ENCODE data around the gene LGI4. TPM values are rescaled to one million over a fixed set of nuclear protein-coding genes. Genes with fewer than 3 reads are reported as not detected.
A peak's percentile ranks its signal among the peaks of the same experiment; 100 is the strongest.

LGI4 gene
- total RNA-seq, 1 experiment from 2014 or later = 0.32 TPM

- no peak overlapping the region for H3K4me2 ChIP-seq (ENCODE audit: low read length)
- H3K9ac ChIP-seq (ENCODE audit: low read length) = no peak overlapping the region
- intact Hi-C loops (cut with micrococcal nuclease) = no loop called here
Observed at GRCh38 chr19:35143818-35144217, 9.0 kb upstream of the LGI4 start.

GRCh38 chr19:35143231-35143715, 8.4 kb upstream of the LGI4 start, which contains the start of gene FXYD7:
TSS of gene FXYD7 (plus strand) at chr19:35143255. CDS start at chr19:35143334, 79 bp downstream.
- peak within 1 kb of the TSS; percentile 46 for H3K9ac ChIP-seq (ENCODE audit: low read length)
- H3K79me2 ChIP-seq (ENCODE audit: insufficient read depth, low read length) = no peaks in the 10 kb centered on the region
- no peaks in the 10 kb centered on the region for H3K36me3 ChIP-seq (ENCODE audit: control insufficient read depth in 1 of 2, insufficient read depth in 2 of 2, low read length in 2 of 2)
- H2AFZ ChIP-seq (ENCODE audit: low read depth, low read length, poor library complexity, severe bottlenecking) = no peak within 1 kb of the TSS
- peak within 1 kb of the TSS; percentile 3; the same call in 1 of the 2 replicates for H3K27ac ChIP-seq (ENCODE audit: low read depth, low read length)
- DNase-seq (ENCODE audit: low read depth, low spot score) (no peak), ATAC-seq (no peak)
- H4K20me1 ChIP-seq (ENCODE audit: insufficient read depth) = no peaks in the 10 kb centered on the region
- H3K4me3 ChIP-seq (replicated peaks in 1 of 2; ENCODE audit: low read depth in 1 of 2, low read length in 2 of 2) = peak within 1 kb of the TSS; percentile 49 to 66
- no peaks in the 10 kb centered on the region for H3K27me3 ChIP-seq (ENCODE audit: insufficient read depth, low read length)
- H3K4me2 ChIP-seq (ENCODE audit: low read length) = peak within 1 kb of the TSS; percentile 95
- POLR2A ChIA-PET = interaction anchor here (1.3 kb wide), 1 partner anchor 36 kb away, joined by 3 read pairs; no protein-coding TSS in a partner anchor
- BruUV-seq (replicated peaks) = no TSS peak
- RAD21 ChIA-PET (ENCODE audit: low non-redundant PET in 1 of 2, low total read pairs in 2 of 2, uncharacterized antibody in 2 of 2, unreplicated experiment in 2 of 2) = no interaction called here
- H3K9me3 ChIP-seq (ENCODE audit: control insufficient read depth in 1 of 2, insufficient read depth in 1 of 2, low read depth in 1 of 2, low read length in 2 of 2) = no peaks in the 10 kb centered on the region
- CTCF ChIA-PET = interaction anchor here (0.6 to 2.7 kb wide), 3 partner anchors 9 to 788 kb away, joined by 3 to 10 read pairs (median 7); no protein-coding TSS in a partner anchor
- intact Hi-C loops (cut with micrococcal nuclease) = no loop called here
- peaks cover 22 to 35% of the 10 kb centered on the region in 2 experiments for H3K4me1 ChIP-seq (ENCODE audit: control insufficient read depth in 1 of 2, insufficient read depth in 2 of 2, low read length in 2 of 2)
- no peaks in the 10 kb centered on the region for H3K9me2 ChIP-seq (ENCODE audit: insufficient read depth)
- TF ChIP-seq ELF1 (IDR thresholded peaks at IDR 0.05; ENCODE audit: borderline replicate concordance, low read depth) = no peak
- TF ChIP-seq CTCF (IDR thresholded peaks at IDR 0.05 in 2 of 3, conservative IDR thresholded peaks at IDR 0.05 in 1 of 3; ENCODE audit: borderline replicate concordance in 1 of 3, insufficient read depth in 1 of 3, low read depth in 2 of 3, low read length in 2 of 3) = no peak
- TF ChIP-seq SRF (IDR thresholded peaks at IDR 0.05; ENCODE audit: low read depth) = no peak
- no peak for TF ChIP-seq TCF7L2 (IDR thresholded peaks at IDR 0.05; ENCODE audit: borderline replicate concordance, extremely low read depth, insufficient read depth, insufficient read length)
- TF ChIP-seq MAX (IDR thresholded peaks at IDR 0.05) = no peak
- no peak for TF ChIP-seq ZFX (IDR thresholded peaks at IDR 0.05)

More at GRCh38 chr19:35143818-35144217, 9.0 kb upstream of the LGI4 start:
- ChIA-PET POLR2A (no interaction called here), CTCF (interaction anchor here (0.6 kb wide), 1 partner anchor 11 kb away, joined by 5 read pairs; the partner anchor contains the start of gene FXYD5), RAD21 (ENCODE audit: low non-redundant PET in 1 of 2, low total read pairs in 2 of 2, uncharacterized antibody in 2 of 2, unreplicated experiment in 2 of 2) (no interaction called here)
- H3K4me1 ChIP-seq (ENCODE audit: control insufficient read depth in 1 of 2, insufficient read depth in 2 of 2, low read length in 2 of 2) = peaks cover 22 to 35% of the 10 kb centered on the region in 2 experiments
- BruUV-seq (replicated peaks) = no TSS peak
- H3K9me2 ChIP-seq (ENCODE audit: insufficient read depth) = no peaks in the 10 kb centered on the region
- H3K79me2 ChIP-seq (ENCODE audit: insufficient read depth, low read length) = no peaks in the 10 kb centered on the region
- TF ChIP-seq ZBTB33 (IDR thresholded peaks at IDR 0.05; ENCODE audit: extremely low read depth, insufficient replicate concordance, low read length) (no peak), YY1 (IDR thresholded peaks at IDR 0.05; ENCODE audit: extremely low read depth, insufficient replicate concordance, low read depth, low read length) (no peak), FOSL1 (IDR thresholded peaks at IDR 0.05; ENCODE audit: low read depth) (no peak), ZNF274 (IDR thresholded peaks at IDR 0.05; ENCODE audit: low read depth, low read length) (no peak), SIN3A (IDR thresholded peaks at IDR 0.05; ENCODE audit: low read depth) (no peak), SP1 (IDR thresholded peaks at IDR 0.05; ENCODE audit: low read depth) (no peak)
- H3K27me3 ChIP-seq (ENCODE audit: insufficient read depth, low read length) = no peaks in the 10 kb centered on the region
- no peak overlapping the region for H3K27ac ChIP-seq (ENCODE audit: low read depth, low read length)
- no peaks in the 10 kb centered on the region for H3K36me3 ChIP-seq (ENCODE audit: control insufficient read depth in 1 of 2, insufficient read depth in 2 of 2, low read length in 2 of 2)
- no peak overlapping the region for H2AFZ ChIP-seq (ENCODE audit: low read depth, low read length, poor library complexity, severe bottlenecking)
- no peak for ATAC-seq
- H3K9me3 ChIP-seq (ENCODE audit: control insufficient read depth in 1 of 2, insufficient read depth in 1 of 2, low read depth in 1 of 2, low read length in 2 of 2) = no peaks in the 10 kb centered on the region
- DNase-seq (ENCODE audit: low read depth, low spot score) = no peak
- H4K20me1 ChIP-seq (ENCODE audit: insufficient read depth) = no peaks in the 10 kb centered on the region
- H3K4me3 ChIP-seq (replicated peaks in 1 of 2; ENCODE audit: low read depth in 1 of 2, low read length in 2 of 2) = no peak overlapping the region
